GM12865 (cell line): ENCODE data around the gene PLXNC1.

Experiments
- DNase-seq: peaks from one replicate; pipeline ENCODE4 v3.0.0; 2010; ENCODE audit warnings: low read depth
- H3K4me3 ChIP-seq: 2 replicates; pipeline ENCODE4 v1.5.1; 2011; ENCODE audit warnings: mild to moderate bottlenecking, low read depth, low read length, control low read depth
- CTCF ChIP-seq: IDR thresholded peaks from 2 replicates; pipeline ENCODE4 v1.5.1; 2011; ENCODE audit warnings: low read length, control low read depth, low read depth, inconsistent platforms; ENCODE audit not compliant: insufficient read depth; ENCODE audit errors: missing control alignments

Gene PLXNC1

DNA sequence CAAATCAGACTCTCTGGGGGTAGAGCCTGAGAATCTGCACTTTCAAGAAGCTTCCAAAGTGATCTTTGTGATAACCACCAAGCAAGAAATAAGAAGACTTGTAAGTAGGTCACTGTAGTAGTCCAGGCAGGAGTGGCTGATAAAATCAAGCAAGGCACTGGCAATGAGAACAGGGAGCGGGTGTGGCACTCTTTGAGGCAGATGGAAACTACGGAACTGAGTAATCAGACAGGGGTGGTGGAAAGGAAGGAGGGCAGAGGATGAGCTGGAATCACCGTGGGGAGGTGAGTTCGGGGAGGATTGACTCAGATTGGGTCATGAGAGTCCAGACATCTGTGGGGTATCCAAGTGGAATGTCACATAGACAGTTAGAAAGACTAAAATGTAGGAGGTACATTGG lies 44.4 kb upstream of the PLXNC1 start:
- no peak for DNase-seq
- H3K4me3 ChIP-seq, result no peak overlapping the region
- TF ChIP-seq CTCF, result no peak

- no peak for DNase-seq
- no peak for TF ChIP-seq CTCF
- no peak overlapping the region for H3K4me3 ChIP-seq
Measured at GRCh38 chr12:94107910-94108309, 40.5 kb upstream of the PLXNC1 start.

- TF ChIP-seq CTCF, result no peak
- DNase-seq, result peak; percentile 18
- H3K4me3 ChIP-seq, result no peak overlapping the region
Measured at GRCh38 chr12:94109160-94109559, 39.2 kb upstream of the PLXNC1 start.

GRCh38 chr12:94110258-94110657 lies 38.1 kb upstream of the PLXNC1 start:
- H3K4me3 ChIP-seq, result no peak overlapping the region

GRCh38 chr12:94111302-94111701 lies 37.1 kb upstream of the PLXNC1 start:
- no peak for TF ChIP-seq CTCF
- H3K4me3 ChIP-seq, result no peak overlapping the region
- DNase-seq, result no peak

More at GRCh38 chr12:94110258-94110657, 38.1 kb upstream of the PLXNC1 start:
- no peak for DNase-seq
- no peak for TF ChIP-seq CTCF

GRCh38 chr12:94112121-94112520 lies 36.3 kb upstream of the PLXNC1 start:
- DNase-seq, result no peak
- no peak overlapping the region for H3K4me3 ChIP-seq
- no peak for TF ChIP-seq CTCF

DNA sequence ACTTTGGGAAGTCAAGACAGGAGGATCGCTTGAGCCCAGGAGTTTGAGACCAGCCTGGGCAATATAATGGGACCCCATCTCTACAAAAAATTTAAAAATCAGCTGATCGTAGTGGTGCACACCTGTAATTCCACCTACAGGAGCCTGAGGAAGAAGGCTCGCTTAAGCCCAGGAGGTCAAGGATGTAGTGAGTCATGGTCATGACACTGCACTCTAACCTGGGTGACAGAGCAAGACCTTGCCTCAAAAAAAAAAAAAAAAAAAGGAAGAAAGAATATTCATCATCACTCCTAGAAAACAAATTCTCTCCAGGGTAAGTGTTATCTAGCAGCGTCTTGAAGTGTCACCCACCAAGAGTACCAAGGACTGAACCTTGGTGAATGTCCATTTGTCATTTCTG lies 34.2 kb upstream of the PLXNC1 start:
- H3K4me3 ChIP-seq, result no peak overlapping the region
- no peak for DNase-seq
- no peak for TF ChIP-seq CTCF
